GM13976 (cell line): ENCODE measurements around the gene MOB3A.

Experiments
- DNase-seq: peaks from one replicate; pipeline ENCODE4 v3.0.0; 2012; ENCODE audit warnings: low spot score
- CTCF ChIP-seq: IDR thresholded peaks from 2 replicates; pipeline ENCODE4 v1.5.1; 2012; ENCODE audit warnings: borderline replicate concordance, mild to moderate bottlenecking; ENCODE audit not compliant: insufficient read depth; ENCODE audit errors: extremely low read depth, missing control alignments, control extremely low read depth
- in situ Hi-C: fragments of 300-500 bp; cut with MboI; formaldehyde crosslinking; loops from one replicate; pipeline ENCODE4 v1.12.0; 2022; ENCODE audit warnings: low sequenced_read_pairs, mixed read lengths, inconsistent platforms; ENCODE audit not compliant: unreplicated experiment

Gene MOB3A

GRCh38 chr19:2079865-2080301, 16.2 kb downstream of the MOB3A start:
- TF ChIP-seq CTCF: no peak
- in situ Hi-C loops: no loop called here
- no peak for DNase-seq

GRCh38 chr19:2079076-2079864, 16.9 kb downstream of the MOB3A start:
- no peak for TF ChIP-seq CTCF
- in situ Hi-C loops: no loop called here
- no peak for DNase-seq

GRCh38 chr19:2077833-2078619, 18.1 kb downstream of the MOB3A start:
- TF ChIP-seq CTCF: no peak
- no peak for DNase-seq
- in situ Hi-C loops: no loop called here

GRCh38 chr19:2077398-2077797, 18.7 kb downstream of the MOB3A start:
- DNase-seq: no peak
- no peak for TF ChIP-seq CTCF
- in situ Hi-C loops: no loop called here

GRCh38 chr19:2076526-2076944, 19.6 kb downstream of the MOB3A start:
- TF ChIP-seq CTCF: no peak
- DNase-seq: no peak
- in situ Hi-C loops: no loop called here

GRCh38 chr19:2072757-2073551, 23.2 kb downstream of the MOB3A start:
- in situ Hi-C loops: no loop called here
- no peak for DNase-seq
- no peak for TF ChIP-seq CTCF
